HG02943 (cell line): Measurements from ENCODE around the gene LRMDA.

ENCODE experiments used
- ATAC-seq: cut with Tn5 transposase; IDR thresholded peaks from one replicate; pipeline ENCODE4 v1.9.1; 2021; ENCODE audit warnings: mild to moderate bottlenecking, low read depth, moderate library complexity; ENCODE audit not compliant: unreplicated experiment

The LRMDA gene

GRCh38 chr10:75443362-75443761 lies 11.9 kb downstream of the LRMDA start:
- no peak for ATAC-seq

GRCh38 chr10:75444781-75445386 lies 13.5 kb downstream of the LRMDA start:
- no peak for ATAC-seq

- ATAC-seq = no peak
Observed at GRCh38 chr10:75446508-75446907, 15.1 kb downstream of the LRMDA start.

- no peak for ATAC-seq
Observed at GRCh38 chr10:75448166-75448565, 16.7 kb downstream of the LRMDA start.

- ATAC-seq = no peak
Observed at GRCh38 chr10:75449382-75450074, 18.1 kb downstream of the LRMDA start.

- ATAC-seq = no peak
Observed at GRCh38 chr10:75450075-75450445, 18.6 kb downstream of the LRMDA start.

- no peak for ATAC-seq
Observed at GRCh38 chr10:75450644-75451640, 19.5 kb downstream of the LRMDA start.

GRCh38 chr10:75451831-75452230 lies 20.4 kb downstream of the LRMDA start:
- no peak for ATAC-seq

GRCh38 chr10:75452997-75453396 lies 21.6 kb downstream of the LRMDA start:
- ATAC-seq = no peak

- ATAC-seq = no peak
Observed at GRCh38 chr10:75456122-75456521, 24.7 kb downstream of the LRMDA start.

- no peak for ATAC-seq
Observed at GRCh38 chr10:75460059-75460458, 28.6 kb downstream of the LRMDA start.

GRCh38 chr10:75461672-75462649 lies 30.5 kb downstream of the LRMDA start:
- no peak for ATAC-seq

- ATAC-seq = no peak
Observed at GRCh38 chr10:75462865-75463264, 31.4 kb downstream of the LRMDA start.

- no peak for ATAC-seq
Observed at GRCh38 chr10:75464478-75465449, 33.3 kb downstream of the LRMDA start.

- no peak for ATAC-seq
Observed at GRCh38 chr10:75465450-75465827, 34.0 kb downstream of the LRMDA start.

- no peak for ATAC-seq
Observed at GRCh38 chr10:75466001-75466400, 34.6 kb downstream of the LRMDA start.

GRCh38 chr10:75466886-75467285 lies 35.5 kb downstream of the LRMDA start:
- no peak for ATAC-seq

- no peak for ATAC-seq
Observed at GRCh38 chr10:75468612-75469005, 37.2 kb downstream of the LRMDA start.

- ATAC-seq = no peak
Observed at GRCh38 chr10:75469006-75469616, 37.7 kb downstream of the LRMDA start.
